Trophoblast cell (in vitro differentiated cells and primary cell): Measurements from ENCODE around the gene TCEA3.
A peak's percentile ranks its signal among the peaks of the same experiment; 100 is the strongest.

ENCODE experiments used
- DNase-seq, 2 donors: peaks; one replicate each; pipeline ENCODE4 v3.0.0-alpha.2; 2016
- H2AFZ ChIP-seq: 2 replicates; pipeline ENCODE4 v1.6.1; 2013; ENCODE audit warnings: low read length, moderate library complexity, mild to moderate bottlenecking; ENCODE audit not compliant: insufficient read depth, poor library complexity
- H2AK5ac ChIP-seq: 2 replicates; pipeline ENCODE4 v1.6.1; 2013; ENCODE audit warnings: mild to moderate bottlenecking, low read length
- H2BK120ac ChIP-seq: 2 replicates; pipeline ENCODE4 v1.6.1; 2013; ENCODE audit warnings: low read length, mild to moderate bottlenecking, moderate library complexity; ENCODE audit not compliant: insufficient read depth, poor library complexity
- H2BK12ac ChIP-seq: 2 replicates; pipeline ENCODE4 v1.6.1; 2013; ENCODE audit warnings: mild to moderate bottlenecking, low read length, moderate library complexity
- H2BK5ac ChIP-seq: 2 replicates; pipeline ENCODE4 v1.6.1; 2013; ENCODE audit warnings: low read length, low read depth, moderate library complexity, mild to moderate bottlenecking; ENCODE audit not compliant: poor library complexity
- H3K14ac ChIP-seq: 2 replicates; pipeline ENCODE4 v1.6.1; 2013; ENCODE audit warnings: mild to moderate bottlenecking, low read length
- H3K18ac ChIP-seq: 2 replicates; pipeline ENCODE4 v1.6.1; 2013; ENCODE audit warnings: mild to moderate bottlenecking, low read length
- H3K23ac ChIP-seq: 2 replicates; pipeline ENCODE4 v1.6.1; 2013; ENCODE audit warnings: low read length
- H3K27ac ChIP-seq: 2 replicates; pipeline ENCODE4 v1.5.1; 2013; ENCODE audit warnings: low read depth, mild to moderate bottlenecking, inconsistent platforms, low read length, moderate library complexity
- H3K27me3 ChIP-seq: 2 replicates; pipeline ENCODE4 v1.6.1; 2013; ENCODE audit warnings: inconsistent platforms, mild to moderate bottlenecking, low read length, moderate library complexity; ENCODE audit not compliant: insufficient read depth
- H3K36me3 ChIP-seq, 2 experiments: 1 replicate in 1 of 2; 2 replicates in 1 of 2; pipeline ENCODE4 v1.6.1; 2013; ENCODE audit warnings: low read length in 2 of 2, mild to moderate bottlenecking in 2 of 2, moderate library complexity in 1 of 2; ENCODE audit not compliant: insufficient read depth in 2 of 2, control insufficient read depth in 1 of 2
- H3K4ac ChIP-seq: 2 replicates; pipeline ENCODE4 v1.6.1; 2013; ENCODE audit warnings: low read depth, mild to moderate bottlenecking, low read length, moderate library complexity
- H3K4me1 ChIP-seq, 2 experiments: 1 replicate in 1 of 2; 2 replicates in 1 of 2; pipeline ENCODE4 v1.6.1; 2013; ENCODE audit warnings: low read length in 2 of 2, mild to moderate bottlenecking in 2 of 2, moderate library complexity in 1 of 2; ENCODE audit not compliant: insufficient read depth in 2 of 2, control insufficient read depth in 1 of 2
- H3K4me2 ChIP-seq: 2 replicates; pipeline ENCODE4 v1.6.1; 2013; ENCODE audit warnings: inconsistent platforms, mild to moderate bottlenecking, low read length, moderate library complexity
- H3K4me3 ChIP-seq: 2 replicates; pipeline ENCODE4 v1.5.1; 2013; ENCODE audit warnings: mild to moderate bottlenecking, low read depth, low read length, inconsistent platforms
- H3K79me1 ChIP-seq: one replicate; pipeline ENCODE4 v1.6.1; 2013; ENCODE audit warnings: low read length
- H3K79me2 ChIP-seq: 2 replicates; pipeline ENCODE4 v1.6.1; 2013; ENCODE audit warnings: low read length, mild to moderate bottlenecking; ENCODE audit not compliant: control insufficient read depth, insufficient read depth, poor library complexity
- H3K9ac ChIP-seq: 2 replicates; pipeline ENCODE4 v1.6.1; 2013; ENCODE audit warnings: mild to moderate bottlenecking, low read length
- H3K9me3 ChIP-seq: 2 replicates; pipeline ENCODE4 v1.6.1; 2013; ENCODE audit warnings: low read depth, mild to moderate bottlenecking, control low read depth, inconsistent platforms, low read length; ENCODE audit not compliant: insufficient read depth
- H4K12ac ChIP-seq: 2 replicates; pipeline ENCODE4 v1.6.1; 2013; ENCODE audit warnings: low read depth, mild to moderate bottlenecking, low read length, moderate library complexity
- H4K8ac ChIP-seq: 2 replicates; pipeline ENCODE4 v1.6.1; 2013; ENCODE audit warnings: low read depth, mild to moderate bottlenecking, low read length, moderate library complexity
- H4K91ac ChIP-seq: one replicate; pipeline ENCODE4 v1.6.1; 2013; ENCODE audit warnings: low read depth, mild to moderate bottlenecking, low read length, moderate library complexity
- WGBS: extraction: QIAGEN DNeasy Blood & Tissue Kit; methylation state at CpG from one replicate; pipeline ENCODE4 v1.1.7; 2013; ENCODE audit warnings: missing lambda C conversion rate; ENCODE audit not compliant: insufficient read length, insufficient coverage; ENCODE audit errors: extremely low coverage; 5-methylcytosine and 5-hydroxymethylcytosine counted together

TCEA3 gene

GRCh38 chr1:23456226-23456625 is 31.7 kb upstream of the TCEA3 start:
- Histone ChIP-seq H3K14ac (no peak overlapping the region), H3K36me3 (peaks cover 5 to 6% of the 10 kb centered on the region in 2 experiments), H4K12ac (no peak overlapping the region), H2AK5ac (no peak overlapping the region), H3K18ac (no peak overlapping the region), H3K27me3 (no peaks in the 10 kb centered on the region), H2BK120ac (no peak overlapping the region), H3K79me1 (peaks cover 2% of the 10 kb centered on the region), H3K9ac (no peak overlapping the region), H3K27ac (no peak overlapping the region), H3K9me3 (no peaks in the 10 kb centered on the region), H3K4me2 (no peak overlapping the region), H2AFZ (no peak overlapping the region), H3K4me3 (no peak overlapping the region), H4K8ac (no peak overlapping the region), H2BK12ac (no peak overlapping the region), H3K23ac (no peak overlapping the region), H2BK5ac (no peak overlapping the region), H3K4ac (no peak overlapping the region), H3K79me2 (no peaks in the 10 kb centered on the region), H4K91ac (no peak overlapping the region), H3K4me1 (peaks cover 12% of the 10 kb centered on the region in 2 experiments)
- no CpG with 5 or more reads among the region's 5 CpGs for WGBS
- no peak for DNase-seq

GRCh38 chr1:23453455-23454000 is 29.0 kb upstream of the TCEA3 start:
- H3K27ac ChIP-seq: no peak overlapping the region
- H3K9me3 ChIP-seq: peaks cover 2% of the 10 kb centered on the region
- H3K18ac ChIP-seq: no peak overlapping the region
- peaks cover 12 to 17% of the 10 kb centered on the region in 2 experiments for H3K4me1 ChIP-seq
- H3K14ac ChIP-seq: no peak overlapping the region
- H3K4ac ChIP-seq: no peak overlapping the region
- DNase-seq: no peak
- H2BK12ac ChIP-seq: no peak overlapping the region
- no peak overlapping the region for H2AFZ ChIP-seq
- H3K27me3 ChIP-seq: no peaks in the 10 kb centered on the region
- H2AK5ac ChIP-seq: no peak overlapping the region
- H3K23ac ChIP-seq: no peak overlapping the region
- H3K79me2 ChIP-seq: no peaks in the 10 kb centered on the region
- no peak overlapping the region for H2BK120ac ChIP-seq
- no peak overlapping the region for H4K91ac ChIP-seq
- no CpG with 5 or more reads among the region's 3 CpGs for WGBS
- peaks cover 6 to 7% of the 10 kb centered on the region in 2 experiments for H3K36me3 ChIP-seq
- H4K8ac ChIP-seq: no peak overlapping the region
- peaks cover 2% of the 10 kb centered on the region for H3K79me1 ChIP-seq
- H3K9ac ChIP-seq: no peak overlapping the region
- no peak overlapping the region for H2BK5ac ChIP-seq
- H4K12ac ChIP-seq: no peak overlapping the region
- H3K4me2 ChIP-seq: no peak overlapping the region
- no peak overlapping the region for H3K4me3 ChIP-seq

GRCh38 chr1:23452011-23452411 is 27.5 kb upstream of the TCEA3 start:
- Histone ChIP-seq H2AK5ac (no peak overlapping the region), H4K12ac (no peak overlapping the region), H3K27ac (no peak overlapping the region), H2BK12ac (no peak overlapping the region), H2BK5ac (no peak overlapping the region), H2AFZ (no peak overlapping the region), H4K8ac (no peak overlapping the region), H3K23ac (no peak overlapping the region), H3K79me1 (peaks cover 2% of the 10 kb centered on the region), H3K36me3 (peaks cover 6 to 7% of the 10 kb centered on the region in 2 experiments), H3K27me3 (no peaks in the 10 kb centered on the region), H3K9me3 (peaks cover 2% of the 10 kb centered on the region), H2BK120ac (no peak overlapping the region), H3K9ac (no peak overlapping the region), H3K18ac (no peak overlapping the region), H3K4me1 (peaks cover 12 to 17% of the 10 kb centered on the region in 2 experiments), H3K4me2 (no peak overlapping the region), H3K4ac (no peak overlapping the region), H3K14ac (no peak overlapping the region), H3K4me3 (no peak overlapping the region), H3K79me2 (no peaks in the 10 kb centered on the region), H4K91ac (no peak overlapping the region)
- WGBS: no CpG with 5 or more reads among the region's 5 CpGs
- DNase-seq: peak; percentile 52 to 72

- Histone ChIP-seq H3K23ac (no peak overlapping the region), H3K18ac (no peak overlapping the region), H2BK5ac (no peak overlapping the region), H3K79me1 (peaks cover 2% of the 10 kb centered on the region), H3K79me2 (no peaks in the 10 kb centered on the region), H3K4me3 (no peak overlapping the region), H3K27ac (no peak overlapping the region), H3K27me3 (no peaks in the 10 kb centered on the region), H4K8ac (no peak overlapping the region), H4K12ac (no peak overlapping the region), H4K91ac (no peak overlapping the region), H3K4ac (no peak overlapping the region), H2AFZ (no peak overlapping the region), H2BK120ac (no peak overlapping the region), H3K9me3 (peaks cover 2% of the 10 kb centered on the region), H3K14ac (no peak overlapping the region), H3K4me1 (peaks cover 12 to 17% of the 10 kb centered on the region in 2 experiments), H3K9ac (no peak overlapping the region), H2BK12ac (no peak overlapping the region), H3K4me2 (no peak overlapping the region), H2AK5ac (no peak overlapping the region), H3K36me3 (peaks cover 6 to 7% of the 10 kb centered on the region in 2 experiments)
- no CpG with 5 or more reads among the region's 1 CpG for WGBS
- peak in 1 of 2 donors; percentile 22 for DNase-seq
Measured at GRCh38 chr1:23451441-23451840, 26.9 kb upstream of the TCEA3 start.
